Left hindlimb (tissue), 1 donor: Measurements from ENCODE around the gene CACYBP.

Experiments
- DNase-seq: peaks from one replicate; pipeline ENCODE4 v3.0.0-alpha.2; 2018

CACYBP gene

GRCh38 chr1:174975764-174976163, 24.0 kb upstream of the CACYBP start:
- no peak for DNase-seq

- no peak for DNase-seq
Measured at GRCh38 chr1:174976436-174977108, 23.2 kb upstream of the CACYBP start.

GRCh38 chr1:174982971-174983689, 16.6 kb upstream of the CACYBP start:
- DNase-seq, result no peak

- no peak for DNase-seq
Measured at GRCh38 chr1:174984952-174985351, 14.8 kb upstream of the CACYBP start.

GRCh38 chr1:174988539-174988938, 11.2 kb upstream of the CACYBP start:
- no peak for DNase-seq

- no peak for DNase-seq
Measured at GRCh38 chr1:174988986-174989385, 10.8 kb upstream of the CACYBP start.

- DNase-seq, result no peak
Measured at GRCh38 chr1:174989536-174990220, 10.1 kb upstream of the CACYBP start.

- DNase-seq, result no peak
Measured at GRCh38 chr1:174990382-174990999, 9.3 kb upstream of the CACYBP start.

- no peak for DNase-seq
Measured at GRCh38 chr1:174991473-174991872, 8.3 kb upstream of the CACYBP start.

GRCh38 chr1:174995121-174995520, 4.6 kb upstream of the CACYBP start:
- DNase-seq, result no peak

GRCh38 chr1:174995916-174996315, 3.8 kb upstream of the CACYBP start:
- DNase-seq, result no peak

GRCh38 chr1:174996476-174996875, 3.3 kb upstream of the CACYBP start:
- no peak for DNase-seq

- DNase-seq, result no peak
Measured at GRCh38 chr1:174997041-174997440, 2.7 kb upstream of the CACYBP start.

- DNase-seq, result no peak
Measured at GRCh38 chr1:174998569-174999215, 1.1 kb upstream of the CACYBP start.

GRCh38 chr1:174999216-174999935, 371 bp upstream of the CACYBP start:
- peak; percentile 99 for DNase-seq

GRCh38 chr1:175000697-175001187, 995 bp downstream of the CACYBP start:
- DNase-seq, result no peak

GRCh38 chr1:175002910-175003517, 3.3 kb downstream of the CACYBP start:
- DNase-seq, result no peak

- no peak for DNase-seq
Measured at GRCh38 chr1:175003521-175003920, 3.8 kb downstream of the CACYBP start.

GRCh38 chr1:175005085-175005783, 5.5 kb downstream of the CACYBP start:
- DNase-seq, result no peak

- no peak for DNase-seq
Measured at GRCh38 chr1:175009532-175009931, 9.8 kb downstream of the CACYBP start.

- DNase-seq, result no peak
Measured at GRCh38 chr1:175013445-175013844, 13.7 kb downstream of the CACYBP start.
